Non-pigmented ciliary epithelial cell (primary cell): ENCODE data around the gene NANP.
"Not testable (repeated sequence)": the region's sequence is repeated elsewhere in the genome, so short reads cannot be mapped to it uniquely, and the experiment has no call there.

Experiments used
- DNase-seq: peaks from one replicate; pipeline ENCODE4 v3.0.0-alpha.2; 2010; ENCODE audit warnings: low read depth

NANP gene, protein sequence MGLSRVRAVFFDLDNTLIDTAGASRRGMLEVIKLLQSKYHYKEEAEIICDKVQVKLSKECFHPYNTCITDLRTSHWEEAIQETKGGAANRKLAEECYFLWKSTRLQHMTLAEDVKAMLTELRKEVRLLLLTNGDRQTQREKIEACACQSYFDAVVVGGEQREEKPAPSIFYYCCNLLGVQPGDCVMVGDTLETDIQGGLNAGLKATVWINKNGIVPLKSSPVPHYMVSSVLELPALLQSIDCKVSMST

DNA sequence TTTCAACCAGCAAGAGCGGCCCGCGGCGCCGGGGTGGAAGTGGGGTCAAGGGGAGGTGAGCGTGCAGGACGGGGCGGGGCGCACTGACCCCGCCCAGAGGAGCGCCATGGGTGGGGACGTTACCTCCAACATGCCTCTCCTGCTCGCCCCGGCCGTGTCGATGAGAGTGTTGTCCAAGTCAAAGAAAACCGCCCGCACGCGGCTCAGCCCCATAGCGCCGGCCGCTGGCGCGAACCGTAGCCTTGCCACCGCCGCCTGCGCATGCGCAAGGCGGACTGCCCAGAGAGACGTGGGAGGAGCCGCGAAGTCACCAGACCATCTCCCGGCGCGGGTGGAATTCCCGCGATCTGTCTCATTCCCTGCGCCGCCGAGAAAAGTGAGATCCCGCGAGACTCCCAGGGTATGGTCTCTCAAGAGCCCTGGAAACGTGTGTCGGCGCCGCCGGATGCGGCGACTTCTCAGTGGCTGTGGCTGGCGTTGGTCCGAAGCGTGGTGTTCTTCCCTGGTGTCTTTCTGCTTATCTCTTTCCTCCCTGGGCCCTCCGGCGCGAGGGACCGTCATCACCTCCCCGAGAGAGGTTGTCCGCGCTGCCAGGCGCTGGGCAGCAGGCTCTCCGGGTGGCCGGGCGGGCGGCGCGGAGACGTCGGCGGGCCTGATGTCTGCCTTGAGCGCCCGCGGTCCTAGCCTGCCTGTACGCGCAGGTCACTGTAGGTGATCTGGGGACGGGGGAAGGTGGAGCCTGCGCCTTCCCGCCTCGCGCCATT, at the start of gene NANP:
Gene NANP, minus strand, starts transcription at position 279 of the 764 bp plus-strand sequence. Its CDS starts 66 bp downstream, at position 213.
- DNase-seq = peak; percentile 94

DNA sequence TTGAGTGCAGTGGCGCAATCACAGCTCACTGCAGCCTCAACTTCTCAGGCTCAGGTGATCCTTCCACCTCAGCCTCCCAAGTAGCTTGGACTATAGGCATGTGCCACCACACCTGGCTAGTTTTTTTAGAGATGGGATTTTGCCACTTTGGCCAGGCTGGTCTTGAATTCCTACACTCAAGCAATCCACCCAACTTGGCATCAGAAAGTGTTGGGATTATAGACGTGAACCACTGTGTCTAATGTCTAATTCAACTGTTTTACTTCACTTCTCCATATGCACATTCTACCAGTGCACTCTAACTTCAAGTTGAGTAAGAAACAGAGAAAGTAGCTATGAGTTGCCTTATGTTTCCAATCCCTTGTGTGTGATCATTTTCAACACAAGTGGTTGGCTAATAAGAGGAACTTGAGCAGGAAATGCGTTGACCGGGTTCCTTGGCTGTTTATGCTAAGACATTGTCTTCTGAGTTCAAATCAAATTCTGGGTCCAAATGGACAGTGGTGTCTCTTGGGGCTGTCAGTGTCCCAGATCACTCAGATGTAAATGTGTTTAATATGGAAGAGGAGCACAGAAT, 48.9 kb upstream of the NANP start:
- no peak for DNase-seq

DNA sequence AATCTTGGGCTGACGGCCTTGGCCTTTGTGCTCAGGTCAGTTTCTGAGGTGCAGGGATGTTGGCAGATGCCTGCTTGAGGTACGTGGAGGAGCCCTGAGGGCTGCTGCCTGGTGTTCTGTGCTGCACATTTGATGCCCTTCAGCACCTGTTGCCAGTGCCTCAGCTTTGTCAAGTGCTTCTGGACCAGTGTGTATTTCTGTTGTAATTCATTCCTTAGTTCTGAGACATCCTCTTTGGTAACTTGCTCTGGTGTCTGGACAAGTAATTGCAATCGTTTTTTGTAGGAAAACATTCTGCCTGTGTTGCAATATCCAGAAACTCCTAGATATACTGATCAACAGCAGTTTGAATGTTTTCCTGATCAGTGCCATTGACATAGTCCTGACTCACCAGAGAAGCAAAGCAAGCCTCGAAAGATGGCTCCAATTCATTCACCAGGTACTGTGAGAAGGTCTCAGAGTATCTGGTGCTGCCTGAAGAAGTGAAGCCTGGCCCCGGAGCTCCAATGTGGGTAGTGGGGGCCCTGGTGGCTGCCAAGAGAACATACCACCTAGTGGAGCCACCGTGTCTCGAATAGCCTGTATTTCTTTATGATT, 46.1 kb upstream of the NANP start:
- DNase-seq = peak; percentile 28

DNA sequence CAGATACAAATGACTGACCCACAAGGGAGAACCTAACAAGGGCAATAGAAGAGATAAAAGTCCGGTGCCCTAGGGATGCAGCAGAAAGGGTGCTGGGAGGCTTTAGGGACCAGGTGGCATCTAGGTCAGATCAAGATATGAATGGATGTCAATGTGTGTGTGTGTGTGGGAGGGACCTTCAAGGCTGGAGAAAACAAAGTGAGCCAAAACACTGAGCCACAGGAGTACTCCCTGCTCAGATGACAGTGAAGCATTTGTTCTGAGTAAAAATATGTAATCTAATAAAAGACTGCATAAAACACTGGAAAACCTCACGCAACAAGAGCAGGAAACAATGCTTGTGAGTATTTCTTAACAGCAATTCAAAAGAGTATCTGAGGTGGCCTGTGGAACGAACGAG, 44.6 kb upstream of the NANP start:
- no peak for DNase-seq

DNA sequence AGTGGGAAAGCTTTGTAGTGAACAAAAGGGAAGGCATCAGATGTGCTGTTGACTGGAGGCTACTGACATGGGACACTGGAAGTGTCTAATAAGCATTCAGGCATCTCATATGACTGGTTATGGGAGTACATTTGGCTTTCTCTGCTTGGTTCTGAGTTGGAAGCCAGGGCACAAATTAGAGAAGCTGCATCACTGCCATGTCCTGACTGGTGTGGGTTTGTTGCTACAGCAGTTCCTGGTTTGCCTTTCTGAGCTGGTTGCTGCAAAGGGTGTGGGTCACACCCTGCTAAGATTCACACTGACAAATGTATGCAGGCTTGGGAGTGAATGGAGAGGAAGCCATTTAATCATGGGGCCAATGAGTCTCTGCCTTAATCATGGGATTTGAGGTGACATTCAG, 36.2 kb upstream of the NANP start:
- DNase-seq = no peak

- no peak for DNase-seq
Observed at GRCh38 chr20:25654487-25654886, 30.7 kb upstream of the NANP start.

- DNase-seq = not testable (repeated sequence)
Observed at GRCh38 chr20:25652866-25653265, 29.1 kb upstream of the NANP start.

DNA sequence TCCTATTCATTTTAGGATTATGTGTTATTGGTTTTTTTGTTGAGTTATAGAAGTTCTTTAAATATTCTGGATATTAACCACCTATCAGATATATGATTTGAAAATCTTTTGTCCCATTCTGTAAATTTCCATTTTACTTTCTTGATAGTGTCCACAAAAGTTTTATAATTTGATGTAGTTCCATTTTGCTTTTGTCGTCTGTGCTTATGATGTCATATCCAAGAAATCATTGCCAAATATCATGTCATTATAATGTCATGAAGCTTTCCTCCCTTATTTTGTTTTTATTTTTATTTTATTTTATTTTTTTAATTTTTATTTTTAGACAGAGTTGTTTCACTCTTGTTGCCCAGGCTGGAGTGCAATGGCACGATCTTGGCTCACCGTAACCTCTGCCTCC, 21.0 kb upstream of the NANP start:
- no peak for DNase-seq

- no peak for DNase-seq
Observed at GRCh38 chr20:25643716-25644115, 19.9 kb upstream of the NANP start.

- DNase-seq = no peak
Observed at GRCh38 chr20:25637247-25637646, 13.4 kb upstream of the NANP start.

- DNase-seq = no peak
Observed at GRCh38 chr20:25632940-25633790, 9.4 kb upstream of the NANP start.

DNA sequence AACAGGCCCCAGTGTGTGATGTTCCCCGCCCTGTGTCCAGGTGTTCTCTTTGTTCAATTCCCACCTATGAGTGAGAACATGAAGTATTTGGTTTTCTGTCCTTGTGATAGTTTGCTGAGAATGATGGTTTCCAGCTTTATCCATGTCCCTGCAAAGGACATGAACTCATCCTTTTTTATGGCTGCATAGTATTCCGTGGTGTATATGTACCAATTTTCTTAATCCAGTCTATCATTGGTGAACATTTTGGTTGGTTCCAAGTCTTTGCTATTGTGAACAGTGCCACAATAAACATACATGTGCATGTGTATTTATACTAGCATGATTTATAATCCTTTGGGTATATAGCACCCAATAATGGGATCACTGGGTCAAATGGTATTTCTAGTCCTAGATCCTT, 6.8 kb upstream of the NANP start:
- not testable (repeated sequence) for DNase-seq

DNA sequence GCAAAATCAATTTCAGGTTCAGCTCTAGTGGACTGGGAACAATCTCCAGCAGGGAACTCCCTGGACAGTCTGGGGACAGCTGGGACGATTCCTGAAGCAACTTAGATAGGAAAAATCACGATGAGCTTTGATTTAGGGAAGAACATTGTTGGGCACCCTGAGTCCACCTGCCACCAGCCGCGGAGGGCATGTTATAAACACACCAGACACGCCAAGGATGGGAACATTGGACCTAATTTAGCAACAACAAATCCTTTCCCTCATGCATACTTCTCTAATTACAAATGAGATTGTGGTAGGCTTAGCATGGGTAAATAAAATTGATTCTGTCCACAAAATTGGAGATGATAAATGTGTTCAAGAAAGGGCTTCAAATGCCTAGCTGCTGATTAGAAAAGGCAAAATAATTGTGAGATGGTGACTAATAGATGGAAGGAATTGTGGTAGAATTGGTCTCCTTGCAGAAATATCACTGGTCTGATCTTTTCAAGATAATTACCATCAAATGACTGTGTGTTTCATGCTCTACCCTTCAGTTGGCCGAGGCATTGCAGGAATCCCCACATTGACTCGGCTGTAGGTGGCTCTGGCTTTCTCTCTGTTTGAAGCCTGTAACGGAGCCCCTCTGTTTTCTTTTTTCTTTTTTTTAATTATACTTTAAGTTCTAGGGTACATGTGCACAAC, 6.1 kb upstream of the NANP start:
- DNase-seq = no peak

GRCh38 chr20:25626779-25627178, 3.0 kb upstream of the NANP start:
- no peak for DNase-seq

DNA sequence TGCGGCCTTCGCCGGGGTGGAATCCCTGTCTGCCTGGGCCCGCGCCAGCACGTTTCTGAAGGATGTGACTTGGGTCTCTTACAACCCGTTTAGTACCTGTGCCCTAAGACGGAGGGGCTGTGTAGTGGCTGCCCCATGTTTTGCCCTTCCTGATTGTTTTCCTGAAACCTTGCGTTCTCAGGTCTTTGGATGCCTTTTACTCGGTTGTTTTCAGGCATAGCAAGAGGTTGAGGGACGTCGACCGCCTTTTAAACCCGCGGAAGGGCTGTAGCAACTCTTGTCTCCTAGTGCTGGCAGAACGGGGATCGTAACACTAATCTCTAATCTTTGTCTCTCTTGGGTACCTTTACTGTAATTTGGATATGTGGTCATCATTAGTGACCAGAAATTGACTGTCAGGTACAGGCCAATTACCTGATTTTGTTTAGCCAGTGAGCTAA, 706 bp upstream of the NANP start:
- DNase-seq = no peak

DNA sequence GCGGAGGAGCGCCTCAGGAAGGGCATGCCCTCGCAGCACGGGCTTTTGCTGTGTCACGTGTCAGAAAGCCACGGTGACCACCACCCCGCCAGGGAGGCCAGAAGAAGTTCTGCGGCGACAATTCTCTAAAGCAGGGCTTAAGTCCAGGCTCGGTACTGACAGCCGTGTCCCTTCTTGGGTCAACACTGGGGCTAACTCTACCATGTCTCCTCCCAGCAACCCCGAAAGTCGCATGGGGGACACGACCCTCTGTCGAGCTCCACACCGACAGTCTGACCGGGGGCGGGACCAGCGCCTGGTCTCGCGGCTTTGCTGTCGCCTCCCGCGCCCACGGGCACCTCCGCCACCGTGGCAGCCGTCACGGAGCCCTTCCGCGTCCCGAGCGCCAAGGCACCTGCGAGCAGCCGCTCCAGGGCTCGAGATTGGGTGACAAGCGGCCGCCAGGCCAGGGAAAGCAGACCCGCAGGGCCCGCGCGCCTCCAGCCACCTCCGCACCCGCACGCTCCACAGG, 534 bp downstream of the NANP start:
- DNase-seq = no peak

DNA sequence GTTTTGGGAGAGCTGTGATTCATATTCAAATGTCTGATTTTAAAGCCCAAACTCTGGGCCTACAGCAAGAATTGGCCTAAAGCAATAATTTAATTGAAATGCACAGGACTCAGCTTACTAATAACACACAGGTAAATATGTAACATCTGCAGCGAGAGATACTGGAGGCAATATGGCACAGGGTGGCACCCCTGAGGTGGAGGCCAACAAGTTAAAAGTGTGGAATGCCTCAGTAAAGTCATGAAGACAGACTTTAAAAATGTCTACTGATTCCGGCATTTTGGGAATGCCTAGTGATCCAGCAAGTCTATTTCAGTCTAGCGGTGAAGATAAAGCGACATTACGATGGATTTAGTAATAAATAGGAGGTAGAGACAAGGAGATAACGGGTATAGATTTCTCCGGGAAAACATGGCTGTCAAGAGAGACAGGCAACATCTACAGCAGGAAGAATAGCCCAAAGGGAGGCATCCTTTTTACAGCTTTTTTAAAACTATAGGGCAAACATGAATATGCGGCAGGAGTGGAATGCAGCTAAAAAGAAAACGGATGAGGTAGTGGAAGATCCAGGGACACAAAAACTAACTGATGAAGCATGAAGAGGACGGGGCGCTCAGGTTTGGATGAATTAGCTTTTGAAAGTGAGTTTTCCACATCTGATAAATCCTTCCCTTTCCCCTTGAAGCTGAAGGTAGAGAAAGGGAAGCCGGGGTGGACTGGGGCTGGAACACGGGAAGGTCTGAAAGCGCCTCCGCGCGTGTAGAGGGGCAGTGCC, 1.2 kb downstream of the NANP start:
- DNase-seq = no peak

DNA sequence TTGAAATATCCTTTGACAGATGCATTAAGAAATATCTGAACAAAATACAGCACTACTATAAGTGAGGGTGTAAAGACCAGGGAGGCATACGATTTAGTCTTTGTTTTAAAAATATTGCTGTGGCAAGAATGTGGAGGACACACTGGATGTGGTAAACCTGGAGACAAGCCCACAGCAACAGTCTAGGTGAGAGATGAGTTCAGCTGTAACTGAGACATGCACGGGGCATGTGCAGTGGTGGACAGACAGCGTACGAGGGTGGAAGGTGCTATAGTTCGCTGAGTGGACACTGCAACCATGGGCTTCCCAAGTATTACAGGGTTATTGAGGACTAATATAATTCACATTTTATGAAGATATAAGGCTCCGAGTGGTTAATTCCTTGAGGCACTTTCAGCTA, 1.8 kb downstream of the NANP start:
- DNase-seq = no peak

DNA sequence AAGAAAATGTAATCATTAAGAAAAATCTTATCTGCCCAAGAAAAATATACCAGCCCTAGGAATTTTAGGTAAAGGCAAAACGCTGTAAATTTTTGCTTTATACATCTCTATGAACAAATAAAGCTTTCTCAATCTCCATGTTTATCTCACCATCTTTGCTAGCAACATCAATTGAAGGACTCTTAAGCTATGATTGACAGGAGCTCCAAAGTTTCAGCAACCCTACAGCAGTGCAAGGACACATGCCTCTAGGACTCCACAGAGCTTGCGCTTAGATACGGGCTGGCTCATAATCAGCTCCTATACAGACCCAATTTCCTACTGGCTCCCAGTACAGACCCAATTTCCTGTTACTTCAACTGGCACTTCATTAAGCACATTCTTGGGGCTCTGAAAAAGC, 4.3 kb downstream of the NANP start:
- no peak for DNase-seq

- no peak for DNase-seq
Observed at GRCh38 chr20:25608774-25609173, 15.0 kb downstream of the NANP start.
